ENCODE data around the gene H2AZ2.
"Not testable (repeated sequence)": the region's sequence is repeated elsewhere in the genome, so short reads cannot be mapped to it uniquely, and the experiment has no call there.

Gene H2AZ2

GRCh38 chr7:44814919-44815318, 33.0 kb downstream of the H2AZ2 start:
- DNase-seq (ENCODE audit: low spot score): peak; percentile 43

DNA sequence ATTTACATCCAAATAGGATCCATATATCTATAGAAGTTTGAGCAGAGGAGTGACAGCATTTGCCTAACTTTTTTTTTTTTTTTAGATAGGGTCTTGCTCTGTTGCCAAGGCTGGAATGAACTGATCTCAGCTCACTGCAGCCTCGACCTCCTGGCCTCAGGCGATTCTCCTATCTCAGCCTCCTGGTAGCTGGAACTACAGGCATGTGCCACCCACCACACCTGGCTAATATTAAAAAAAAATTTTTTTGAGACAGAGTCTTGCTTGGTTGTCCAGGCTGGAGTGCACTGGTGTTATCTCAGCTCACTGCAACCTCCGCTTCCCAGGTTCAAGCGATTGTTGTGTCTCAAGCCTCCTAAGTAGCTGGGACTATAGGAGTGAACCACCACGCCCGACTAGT, 36.3 kb downstream of the H2AZ2 start:
- DNase-seq (ENCODE audit: low spot score): no peak

DNA sequence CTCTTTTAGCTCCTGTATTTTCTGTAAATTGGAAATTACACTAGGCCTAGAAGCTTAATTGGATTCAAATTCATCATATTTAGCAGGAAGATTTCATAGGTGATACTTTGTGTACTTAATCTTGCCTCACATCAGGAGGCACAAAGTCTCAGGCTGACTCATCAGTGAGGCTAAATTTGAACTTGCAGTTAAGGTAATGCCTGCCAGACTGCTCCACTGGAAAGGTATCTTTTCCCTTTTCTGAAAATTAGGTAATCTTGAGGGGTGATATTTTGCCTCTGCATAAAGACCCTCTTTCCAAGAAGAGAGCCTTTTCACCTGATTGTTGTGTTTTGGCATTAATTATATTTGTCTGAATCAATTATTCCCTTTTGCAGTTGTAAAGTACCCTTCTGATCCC, 36.8 kb downstream of the H2AZ2 start:
- DNase-seq (ENCODE audit: low spot score): no peak

DNA sequence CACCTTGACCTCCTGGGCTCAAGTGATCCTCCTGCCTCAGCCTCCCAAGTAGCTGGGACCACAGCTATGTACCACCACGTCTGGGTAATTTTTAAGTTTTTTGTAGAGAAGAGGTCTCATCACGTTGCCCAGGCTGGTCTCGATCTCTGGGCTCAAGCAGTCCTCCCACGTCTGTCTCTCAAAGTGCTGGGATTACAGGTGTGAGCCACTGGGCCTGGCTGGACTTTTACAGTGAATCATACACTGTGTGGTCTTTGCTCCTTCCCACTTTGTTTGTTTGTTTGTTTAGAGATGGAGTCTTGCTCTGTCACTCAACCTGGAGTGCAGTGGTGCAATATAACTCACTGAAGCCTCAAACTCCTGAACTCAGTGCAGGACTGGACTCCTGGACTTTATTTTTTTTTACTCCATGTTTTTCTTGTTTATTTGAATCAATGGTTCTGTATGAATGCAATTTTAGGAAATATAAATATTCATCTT, 38.9 kb downstream of the H2AZ2 start:
- no peak for DNase-seq (ENCODE audit: low spot score)

DNA sequence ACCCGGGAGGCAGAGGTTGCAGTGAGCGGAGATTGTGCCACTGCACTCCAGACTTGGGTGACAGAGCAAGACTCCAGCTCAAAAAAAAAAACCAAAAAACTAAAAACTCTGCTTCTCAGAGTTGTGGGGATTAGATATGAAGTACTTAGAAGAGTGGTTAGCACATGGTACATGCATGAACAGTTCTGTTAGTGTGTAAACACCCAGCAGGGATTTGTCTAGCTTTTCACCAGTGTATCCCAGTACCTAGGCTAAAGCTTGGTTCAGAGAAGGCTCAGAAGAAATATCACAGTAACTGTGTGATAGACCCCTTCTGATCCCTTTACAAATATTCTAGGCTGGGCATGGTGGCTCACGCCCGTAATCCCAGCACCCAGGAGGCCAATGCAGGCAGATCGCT, 41.9 kb downstream of the H2AZ2 start:
- DNase-seq (ENCODE audit: low spot score): peak; percentile 55

GRCh38 chr7:44803828-44804519, 43.9 kb downstream of the H2AZ2 start:
- DNase-seq (ENCODE audit: low spot score): not testable (repeated sequence)

DNA sequence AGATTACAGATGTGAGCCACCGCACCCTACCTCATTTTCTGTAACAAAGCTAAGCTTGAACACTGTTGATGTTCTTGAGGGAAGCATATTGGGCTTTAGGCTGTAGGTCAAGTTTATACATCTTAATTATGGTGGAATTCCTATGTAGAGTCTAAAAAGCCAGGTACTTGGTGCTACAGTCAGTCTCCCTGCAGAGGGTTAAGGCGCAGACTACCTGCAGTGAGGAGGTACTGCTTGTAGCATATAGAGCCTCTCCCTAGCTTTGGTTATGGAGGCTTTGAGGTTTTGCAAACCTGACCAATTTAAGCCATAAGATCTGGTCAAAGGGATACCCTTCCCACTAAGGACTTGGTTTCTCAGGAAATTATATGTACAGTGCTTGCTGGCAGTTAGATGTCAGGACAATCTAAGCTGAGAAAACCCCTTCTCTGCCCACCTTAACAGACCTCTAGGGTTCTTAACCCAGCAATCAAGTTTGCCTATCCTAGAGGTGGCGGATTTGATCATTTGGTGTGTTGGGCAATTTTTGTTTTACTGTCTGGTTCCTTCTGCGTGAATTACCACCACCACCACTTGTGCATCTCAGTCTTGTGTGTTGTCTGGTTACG, 45.4 kb downstream of the H2AZ2 start:
- no peak for DNase-seq (ENCODE audit: low spot score)

DNA sequence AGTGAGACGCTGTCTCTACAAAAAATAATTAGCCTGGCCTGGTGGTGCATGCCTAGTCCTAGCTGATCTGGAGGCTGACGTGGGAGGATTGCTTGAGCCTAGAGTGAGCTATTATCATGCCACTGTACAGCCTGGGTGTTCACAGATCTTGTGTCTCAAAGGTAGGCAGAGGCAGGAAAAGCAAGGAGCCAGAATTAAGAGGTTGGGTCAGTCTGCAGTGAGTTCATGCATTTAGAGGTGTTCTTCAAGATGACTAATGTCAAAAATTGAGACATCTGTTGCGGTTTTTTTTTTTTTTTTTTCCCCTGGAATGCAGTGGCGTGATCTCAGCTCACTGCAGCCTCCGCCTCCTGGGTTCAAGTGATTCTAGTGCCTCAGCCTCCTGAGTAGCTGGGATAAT, 46.0 kb downstream of the H2AZ2 start:
- DNase-seq (ENCODE audit: low spot score): no peak

DNA sequence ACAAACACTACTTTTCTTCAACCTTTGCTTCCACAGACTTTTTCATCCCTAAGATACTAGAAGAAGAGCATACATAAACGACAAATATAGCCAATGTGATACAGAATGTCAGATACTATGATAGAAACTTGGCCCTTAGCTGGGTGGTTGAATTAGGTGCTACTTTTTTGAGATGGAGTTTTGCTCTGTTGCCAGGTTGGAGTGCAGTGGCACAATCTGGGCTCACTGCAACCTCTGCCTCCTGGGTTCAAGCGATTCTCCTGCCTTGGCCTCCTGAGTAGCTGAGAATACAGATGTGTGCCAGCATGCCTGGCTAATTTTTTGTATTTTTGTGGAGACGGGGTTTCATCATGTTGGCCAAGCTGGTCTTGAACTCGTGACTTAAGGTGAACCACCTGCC, 47.9 kb downstream of the H2AZ2 start:
- DNase-seq (ENCODE audit: low spot score): no peak

GRCh38 chr7:44798649-44799305, 49.1 kb downstream of the H2AZ2 start:
- no peak for DNase-seq (ENCODE audit: low spot score)

DNA sequence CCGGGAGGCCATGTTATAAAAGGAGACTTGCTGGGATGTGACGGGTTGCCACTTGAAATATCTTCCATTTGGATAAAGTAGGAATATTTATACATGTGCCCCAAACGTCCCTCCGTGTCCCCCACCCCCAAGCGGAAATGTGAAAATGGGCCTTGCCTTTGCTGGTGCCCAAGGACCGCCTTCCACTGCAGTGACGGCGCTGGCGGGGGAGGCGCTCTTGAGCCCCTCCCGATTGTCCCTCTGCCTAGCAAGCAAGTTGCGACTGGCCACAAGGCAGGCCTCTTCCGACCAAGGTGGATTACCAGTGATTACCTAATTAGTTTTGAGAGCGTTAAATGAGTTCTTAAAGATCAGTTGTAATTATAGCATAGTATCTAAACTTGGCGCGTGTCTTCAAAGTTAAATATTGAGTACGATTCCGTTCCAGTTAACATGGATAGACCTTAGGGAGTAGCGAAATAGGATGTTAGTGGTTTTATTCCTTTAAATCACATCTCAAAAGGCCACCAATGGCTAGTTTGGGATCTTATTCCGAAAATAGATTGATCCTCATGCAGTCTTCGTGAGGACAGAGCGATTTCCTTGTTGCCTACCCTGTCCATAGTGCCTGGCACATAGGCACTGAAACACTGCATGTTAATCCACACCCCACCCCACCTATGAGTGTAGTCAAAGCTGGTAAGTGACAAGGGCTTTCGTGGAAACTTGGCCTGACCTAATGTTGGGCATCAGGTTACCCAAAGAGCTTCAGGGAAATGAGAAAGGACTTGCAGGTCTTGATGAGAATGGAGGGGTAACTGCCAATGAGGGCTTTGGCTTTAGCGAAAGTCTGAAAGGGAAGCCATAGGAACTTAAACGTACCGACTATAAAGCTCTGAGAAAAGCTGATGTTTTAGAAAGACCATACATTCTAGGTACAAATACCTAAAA, 50.3 kb downstream of the H2AZ2 start:
- DNase-seq (ENCODE audit: low spot score): peak; percentile 93

DNA sequence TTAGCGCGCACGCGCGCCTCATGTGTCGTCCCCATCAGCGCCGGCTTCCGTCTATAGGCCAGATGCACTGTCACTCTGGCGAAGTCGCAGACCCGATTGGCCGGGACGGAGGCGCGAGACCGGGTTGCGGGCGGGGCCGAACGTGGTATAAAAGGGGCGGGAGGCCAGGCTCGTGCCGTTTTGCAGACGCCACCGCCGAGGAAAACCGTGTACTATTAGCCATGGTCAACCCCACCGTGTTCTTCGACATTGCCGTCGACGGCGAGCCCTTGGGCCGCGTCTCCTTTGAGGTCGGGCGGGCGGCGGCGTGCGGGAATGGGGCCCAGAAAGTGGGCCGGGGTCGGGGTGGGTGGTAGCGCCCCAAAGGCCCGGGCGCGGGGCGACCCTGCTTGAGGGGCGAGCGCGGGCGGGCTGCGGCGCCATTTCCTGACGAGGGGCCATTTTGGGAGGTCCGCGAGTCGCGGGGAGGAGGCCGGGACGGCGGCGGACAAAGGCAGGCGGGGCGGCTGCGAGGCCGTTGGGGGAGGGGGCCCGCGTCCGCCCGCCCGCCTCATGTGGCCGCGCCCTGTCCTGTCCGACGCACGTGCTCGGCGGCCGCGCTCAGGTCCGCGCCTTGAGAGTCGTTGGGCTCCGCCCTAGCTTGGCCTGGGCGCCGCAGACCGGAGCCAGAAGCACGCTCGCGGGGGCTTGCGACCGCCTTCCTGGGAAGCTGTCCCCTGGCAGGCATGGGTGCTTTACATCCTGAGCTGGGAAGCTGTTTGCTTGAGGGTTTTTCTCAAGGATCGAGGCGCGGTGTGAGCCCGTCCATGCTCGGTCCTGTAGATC, 51.2 kb downstream of the H2AZ2 start, which contains the start of gene PPIA:
PPIA (plus strand) TSS at position 178 of the 825 bp plus-strand sequence; CDS start at position 222, 44 bp downstream.
- DNase-seq (ENCODE audit: low spot score): peak; percentile 100

DNA sequence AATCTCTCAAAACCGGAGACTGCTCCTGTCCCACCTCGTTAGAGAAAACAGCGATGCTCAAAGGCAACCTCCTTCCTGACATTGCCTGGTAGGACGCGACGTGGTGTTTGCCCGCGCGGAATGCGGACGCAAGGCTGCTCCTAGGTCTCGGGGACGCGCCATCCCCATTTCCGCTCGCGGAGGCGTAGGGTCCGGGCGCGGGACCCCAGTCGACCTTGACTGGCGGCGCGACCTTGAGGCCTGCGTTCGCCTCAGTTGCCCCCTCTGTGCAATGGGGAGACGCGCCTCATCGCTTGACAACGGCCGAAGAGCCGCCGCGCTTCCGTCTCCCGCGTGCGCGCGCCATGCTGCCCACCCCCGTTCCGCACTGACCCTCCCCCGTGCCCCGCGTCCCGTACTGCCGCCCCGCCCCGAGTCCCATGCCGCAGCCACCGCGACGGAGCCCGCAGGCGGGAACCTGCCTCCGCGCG, 51.8 kb downstream of the H2AZ2 start:
- peak; percentile 91 for DNase-seq (ENCODE audit: low spot score)

GRCh38 chr7:44794331-44794730, 53.6 kb downstream of the H2AZ2 start:
- DNase-seq (ENCODE audit: low spot score): no peak

GRCh38 chr7:44793919-44794318, 54.0 kb downstream of the H2AZ2 start:
- DNase-seq (ENCODE audit: low spot score): no peak

GRCh38 chr7:44791278-44792219, 56.3 kb downstream of the H2AZ2 start:
- DNase-seq (ENCODE audit: low spot score): no peak

- no peak for DNase-seq (ENCODE audit: low spot score)
These were observed 57.9 kb downstream of the H2AZ2 start for GRCh38 chr7:44789990-44790389.

DNA sequence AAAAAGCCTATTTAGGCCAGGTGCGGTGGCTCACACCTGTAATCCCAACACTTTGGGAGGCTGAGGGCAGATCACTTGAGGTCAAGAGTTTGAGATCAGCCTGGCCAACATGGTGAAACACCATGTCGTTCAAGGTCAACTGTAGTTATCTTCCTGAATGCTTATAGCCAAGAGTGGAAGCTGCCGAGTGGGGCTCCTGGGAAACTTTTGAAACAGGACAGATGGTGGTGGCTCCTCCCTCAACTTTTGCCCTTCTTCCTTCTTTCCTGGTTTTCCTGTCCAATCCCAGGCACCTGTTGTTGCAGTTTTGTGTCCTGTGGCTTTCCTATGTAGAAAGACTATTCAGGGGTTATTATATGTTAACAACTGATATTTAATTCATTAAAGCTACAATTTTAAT, 60.1 kb downstream of the H2AZ2 start:
- no peak for DNase-seq (ENCODE audit: low spot score)

GRCh38 chr7:44787041-44787440, 60.8 kb downstream of the H2AZ2 start:
- peak; percentile 74 for DNase-seq (ENCODE audit: low spot score)

- DNase-seq (ENCODE audit: low spot score): not testable (repeated sequence)
These were observed 62.7 kb downstream of the H2AZ2 start for GRCh38 chr7:44785218-44785617.

Data from NAMALWA (cell line).